ENCODE measurements around the gene SAMD8. TPM values are rescaled to one million over a fixed set of nuclear protein-coding genes. Genes with fewer than 3 reads are reported as not detected.
A peak's percentile ranks its signal among the peaks of the same experiment; 100 is the strongest.
"Not testable (repeated sequence)": the region's sequence is repeated elsewhere in the genome, so short reads cannot be mapped to it uniquely, and the experiment has no call there.

Gene SAMD8
- polyA plus RNA-seq, 3 donors = 13.0 to 18.8 (median 13.7) TPM

DNA sequence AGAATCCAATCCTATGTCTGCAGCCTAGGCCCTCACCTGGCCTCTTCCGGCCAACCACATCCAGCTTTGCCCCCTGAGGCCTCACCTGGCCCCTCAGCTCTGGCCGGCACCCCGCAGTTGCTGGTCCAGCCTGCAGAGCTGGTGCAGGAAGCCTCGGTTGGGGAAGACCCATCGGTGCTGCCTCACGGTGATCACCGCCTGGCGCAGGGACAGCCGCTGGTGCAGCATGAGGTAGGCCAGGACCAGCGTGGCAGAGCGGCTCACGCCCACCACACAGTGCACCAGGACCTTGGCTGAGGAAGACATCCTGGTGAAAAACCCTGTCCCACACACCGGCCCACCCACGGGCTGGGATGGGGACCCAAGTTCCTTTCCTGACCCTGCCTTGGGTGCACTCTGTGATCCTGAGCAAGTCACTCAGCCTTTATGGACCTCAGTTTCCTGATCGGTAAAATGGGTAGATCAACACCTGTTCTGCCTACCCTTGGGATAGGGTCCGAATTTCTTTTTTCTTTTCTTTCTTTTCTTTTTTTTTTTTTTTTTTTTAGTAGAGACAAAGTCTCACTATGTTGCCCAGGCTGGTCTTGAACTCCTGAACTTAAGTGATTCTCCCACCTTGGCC lies 5.8 kb upstream of the SAMD8 start:
- H3K4me2 ChIP-seq (replicated peaks; ENCODE audit: extremely low read depth, low read length, poor library complexity, severe bottlenecking) = no peak overlapping the region
- intact Hi-C loops (cut with micrococcal nuclease) = no loop called here

GRCh38 chr10:75106242-75106641 lies 5.2 kb upstream of the SAMD8 start:
- no peaks in the 10 kb centered on the region for H3K36me3 ChIP-seq (replicated peaks in 1 of 2; ENCODE audit: control insufficient read depth in 1 of 2, insufficient read depth in 2 of 2, low read length in 2 of 2)
- DNase-seq = no peak
- H3K27ac ChIP-seq (ENCODE audit: low read depth in 1 of 2, low read length in 2 of 2) = no peak overlapping the region
- H3K4me3 Mint-ChIP-seq = no peak overlapping the region
- peaks cover 0 to 4% (median 1%) of the 10 kb centered on the region in 3 donors for H3K27me3 Mint-ChIP-seq (ENCODE audit: low read depth in 3 of 3)
- TF ChIP-seq, protein P1, sequence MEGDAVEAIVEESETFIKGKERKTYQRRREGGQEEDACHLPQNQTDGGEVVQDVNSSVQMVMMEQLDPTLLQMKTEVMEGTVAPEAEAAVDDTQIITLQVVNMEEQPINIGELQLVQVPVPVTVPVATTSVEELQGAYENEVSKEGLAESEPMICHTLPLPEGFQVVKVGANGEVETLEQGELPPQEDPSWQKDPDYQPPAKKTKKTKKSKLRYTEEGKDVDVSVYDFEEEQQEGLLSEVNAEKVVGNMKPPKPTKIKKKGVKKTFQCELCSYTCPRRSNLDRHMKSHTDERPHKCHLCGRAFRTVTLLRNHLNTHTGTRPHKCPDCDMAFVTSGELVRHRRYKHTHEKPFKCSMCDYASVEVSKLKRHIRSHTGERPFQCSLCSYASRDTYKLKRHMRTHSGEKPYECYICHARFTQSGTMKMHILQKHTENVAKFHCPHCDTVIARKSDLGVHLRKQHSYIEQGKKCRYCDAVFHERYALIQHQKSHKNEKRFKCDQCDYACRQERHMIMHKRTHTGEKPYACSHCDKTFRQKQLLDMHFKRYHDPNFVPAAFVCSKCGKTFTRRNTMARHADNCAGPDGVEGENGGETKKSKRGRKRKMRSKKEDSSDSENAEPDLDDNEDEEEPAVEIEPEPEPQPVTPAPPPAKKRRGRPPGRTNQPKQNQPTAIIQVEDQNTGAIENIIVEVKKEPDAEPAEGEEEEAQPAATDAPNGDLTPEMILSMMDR (IDR thresholded peaks at IDR 0.05) = no peak
- H2AFZ ChIP-seq (ENCODE audit: insufficient read depth, low read depth, low read length, poor library complexity, severe bottlenecking) = no peak overlapping the region
- H3K27ac Mint-ChIP-seq = peak overlapping the region in 2 of 7 donors; percentile 19 to 42
- H3K4me1 ChIP-seq (ENCODE audit: control insufficient read depth in 1 of 2, insufficient read depth in 2 of 2, low read length in 2 of 2) = peaks cover 26 to 31% of the 10 kb centered on the region in 2 donors
- no peaks in the 10 kb centered on the region for H3K79me2 ChIP-seq (ENCODE audit: insufficient read depth, low read length)
- no peak overlapping the region for H3K9ac ChIP-seq (ENCODE audit: insufficient read depth, low read length, poor library complexity, severe bottlenecking)
- no peak overlapping the region for H3K4me3 ChIP-seq (replicated peaks in 1 of 3; ENCODE audit: low read depth in 2 of 3, low read length in 3 of 3)
- WGBS (ENCODE audit: insufficient coverage) = 93% methylated on average over 7 of the region's 8 CpGs
- H3K27me3 ChIP-seq (ENCODE audit: control insufficient read depth in 2 of 2, insufficient read depth in 2 of 2, low read length in 2 of 2) = no peaks in the 10 kb centered on the region
- no peaks in the 10 kb centered on the region for H3K9me3 Mint-ChIP-seq
- intact Hi-C loops (cut with micrococcal nuclease) = no loop called here
- H4K20me1 ChIP-seq (ENCODE audit: insufficient read depth, low read length) = no peaks in the 10 kb centered on the region
- H3K4me1 Mint-ChIP-seq = peaks cover 32% of the 10 kb centered on the region
- no peaks in the 10 kb centered on the region for H3K9me3 ChIP-seq (replicated peaks in 1 of 2; ENCODE audit: control insufficient read depth in 1 of 2, insufficient read depth in 1 of 2, low read length in 2 of 2)
- no peak overlapping the region for H3K4me2 ChIP-seq (replicated peaks; ENCODE audit: extremely low read depth, low read length, poor library complexity, severe bottlenecking)
- H3K36me3 Mint-ChIP-seq = no peaks in the 10 kb centered on the region

More for the DNA sequence above, 5.8 kb upstream of the SAMD8 start:
- Histone ChIP-seq H4K20me1 (ENCODE audit: insufficient read depth, low read length) (no peaks in the 10 kb centered on the region), H3K27ac (ENCODE audit: low read depth in 1 of 2, low read length in 2 of 2) (no peak overlapping the region), H3K27me3 (ENCODE audit: control insufficient read depth in 2 of 2, insufficient read depth in 2 of 2, low read length in 2 of 2) (no peaks in the 10 kb centered on the region), H3K79me2 (ENCODE audit: insufficient read depth, low read length) (no peaks in the 10 kb centered on the region), H3K36me3 (replicated peaks in 1 of 2; ENCODE audit: control insufficient read depth in 1 of 2, insufficient read depth in 2 of 2, low read length in 2 of 2) (no peaks in the 10 kb centered on the region), H3K4me3 (replicated peaks in 1 of 3; ENCODE audit: low read depth in 2 of 3, low read length in 3 of 3) (no peak overlapping the region), H2AFZ (ENCODE audit: insufficient read depth, low read depth, low read length, poor library complexity, severe bottlenecking) (no peak overlapping the region), H3K4me1 (ENCODE audit: control insufficient read depth in 1 of 2, insufficient read depth in 2 of 2, low read length in 2 of 2) (peaks cover 23 to 27% of the 10 kb centered on the region in 2 donors), H3K9me3 (replicated peaks in 1 of 2; ENCODE audit: control insufficient read depth in 1 of 2, insufficient read depth in 1 of 2, low read length in 2 of 2) (no peaks in the 10 kb centered on the region), H3K9ac (ENCODE audit: insufficient read depth, low read length, poor library complexity, severe bottlenecking) (no peak overlapping the region)
- Mint-ChIP-seq H3K27me3 (ENCODE audit: low read depth in 3 of 3) (peaks cover 0 to 4% (median 4%) of the 10 kb centered on the region in 3 donors), H3K4me3 (no peak overlapping the region), H3K9me3 (no peaks in the 10 kb centered on the region), H3K4me1 (peaks cover 28% of the 10 kb centered on the region), H3K27ac (peak overlapping the region in 1 of 7 donors; percentile 70), H3K36me3 (no peaks in the 10 kb centered on the region)
- WGBS (ENCODE audit: insufficient coverage) = 95% methylated on average over 14 of the region's 16 CpGs
- no peak for DNase-seq
- TF ChIP-seq, protein P1 (IDR thresholded peaks at IDR 0.05) = no peak

GRCh38 chr10:75106891-75107290 lies 4.6 kb upstream of the SAMD8 start:
- H3K9ac ChIP-seq (ENCODE audit: insufficient read depth, low read length, poor library complexity, severe bottlenecking); H3K27ac ChIP-seq (ENCODE audit: low read depth in 1 of 2, low read length in 2 of 2); DNase-seq; H2AFZ ChIP-seq (ENCODE audit: insufficient read depth, low read depth, low read length, poor library complexity, severe bottlenecking); H3K27me3 Mint-ChIP-seq (ENCODE audit: low read depth in 3 of 3); H3K27me3 ChIP-seq (ENCODE audit: control insufficient read depth in 2 of 2, insufficient read depth in 2 of 2, low read length in 2 of 2); H3K79me2 ChIP-seq (ENCODE audit: insufficient read depth, low read length); H3K4me2 ChIP-seq (replicated peaks; ENCODE audit: extremely low read depth, low read length, poor library complexity, severe bottlenecking); H3K36me3 Mint-ChIP-seq; H3K9me3 ChIP-seq (replicated peaks in 1 of 2; ENCODE audit: control insufficient read depth in 1 of 2, insufficient read depth in 1 of 2, low read length in 2 of 2); intact Hi-C loops (cut with micrococcal nuclease); H3K4me3 Mint-ChIP-seq; H3K4me3 ChIP-seq (replicated peaks in 1 of 3; ENCODE audit: low read depth in 2 of 3, low read length in 3 of 3); H4K20me1 ChIP-seq (ENCODE audit: insufficient read depth, low read length); H3K27ac Mint-ChIP-seq; H3K36me3 ChIP-seq (replicated peaks in 1 of 2; ENCODE audit: control insufficient read depth in 1 of 2, insufficient read depth in 2 of 2, low read length in 2 of 2); H3K9me3 Mint-ChIP-seq: not testable (repeated sequence)
- 99% methylated on average over 9 of the region's 9 CpGs for WGBS (ENCODE audit: insufficient coverage)
- H3K4me1 Mint-ChIP-seq = peaks cover 32% of the 10 kb centered on the region
- H3K4me1 ChIP-seq (ENCODE audit: control insufficient read depth in 1 of 2, insufficient read depth in 2 of 2, low read length in 2 of 2) = peaks cover 26 to 31% of the 10 kb centered on the region in 2 donors

Measured in CD14-positive monocyte (primary cell).